Uterus (tissue), 2 donors: ENCODE measurements around the gene RSPH9.

ENCODE experiments used
- POLR2A ChIP-seq, 2 donors: fragments of 450-650 bp; IDR thresholded peaks; one replicate each; pipeline ENCODE4 v1.6.1; 2016; ENCODE audit warnings: antibody characterized with exemption in 2 of 2, mild to moderate bottlenecking in 1 of 2, moderate library complexity in 1 of 2
- TF ChIP-seq, protein P1 (sequence below), 4 experiments: fragments of 200-600 bp in 2 of 4; fragments of 450-650 bp in 2 of 4; sonication (generic) in 2 of 4; IDR thresholded peaks; one replicate each; pipeline ENCODE4 v1.5.1; 2016 to 2019; ENCODE audit warnings: antibody characterized with exemption in 4 of 4, mild to moderate bottlenecking in 2 of 4, moderate library complexity in 1 of 4

- TF ChIP-seq POLR2A (IDR thresholded peaks at IDR 0.05): no peak
- TF ChIP-seq, protein P1, sequence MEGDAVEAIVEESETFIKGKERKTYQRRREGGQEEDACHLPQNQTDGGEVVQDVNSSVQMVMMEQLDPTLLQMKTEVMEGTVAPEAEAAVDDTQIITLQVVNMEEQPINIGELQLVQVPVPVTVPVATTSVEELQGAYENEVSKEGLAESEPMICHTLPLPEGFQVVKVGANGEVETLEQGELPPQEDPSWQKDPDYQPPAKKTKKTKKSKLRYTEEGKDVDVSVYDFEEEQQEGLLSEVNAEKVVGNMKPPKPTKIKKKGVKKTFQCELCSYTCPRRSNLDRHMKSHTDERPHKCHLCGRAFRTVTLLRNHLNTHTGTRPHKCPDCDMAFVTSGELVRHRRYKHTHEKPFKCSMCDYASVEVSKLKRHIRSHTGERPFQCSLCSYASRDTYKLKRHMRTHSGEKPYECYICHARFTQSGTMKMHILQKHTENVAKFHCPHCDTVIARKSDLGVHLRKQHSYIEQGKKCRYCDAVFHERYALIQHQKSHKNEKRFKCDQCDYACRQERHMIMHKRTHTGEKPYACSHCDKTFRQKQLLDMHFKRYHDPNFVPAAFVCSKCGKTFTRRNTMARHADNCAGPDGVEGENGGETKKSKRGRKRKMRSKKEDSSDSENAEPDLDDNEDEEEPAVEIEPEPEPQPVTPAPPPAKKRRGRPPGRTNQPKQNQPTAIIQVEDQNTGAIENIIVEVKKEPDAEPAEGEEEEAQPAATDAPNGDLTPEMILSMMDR (IDR thresholded peaks at IDR 0.05): no peak
Measured at GRCh38 chr6:43707269-43707668, 62.4 kb downstream of the RSPH9 start.
